WTC11 (cell line): ENCODE results near the gene PPIL3.

Experiments
- CREB1 ChIP-seq: sonication (generic); formaldehyde crosslinking; IDR thresholded peaks from 2 replicates; pipeline ENCODE4 v1.8.0; 2023; ENCODE audit warnings: mild to moderate bottlenecking, missing genetic modification reagents
- GRHL2 ChIP-seq: fragments of 250-450 bp; sonication (Bioruptor Pico); IDR thresholded peaks from 2 replicates; pipeline ENCODE4 v1.8.0; 2022; ENCODE audit warnings: mild to moderate bottlenecking, moderate library complexity; ENCODE audit not compliant: insufficient replicate concordance, severe bottlenecking
- JUN ChIP-seq: sonication (generic); formaldehyde crosslinking; IDR thresholded peaks from 2 replicates; pipeline ENCODE4 v1.8.0; 2023; ENCODE audit warnings: mild to moderate bottlenecking, missing genetic modification reagents
- NFE2L1 ChIP-seq: sonication (generic); formaldehyde crosslinking; IDR thresholded peaks from 2 replicates; pipeline ENCODE4 v1.8.1; 2023; ENCODE audit warnings: missing genetic modification reagents
- SP1 ChIP-seq: sonication (generic); formaldehyde crosslinking; conservative IDR thresholded peaks from 2 replicates; pipeline ENCODE4 v1.8.1; 2022; ENCODE audit warnings: missing genetic modification reagents
- TCF7 ChIP-seq: sonication (generic); formaldehyde crosslinking; IDR thresholded peaks from 2 replicates; pipeline ENCODE4 v1.8.0; 2022; ENCODE audit warnings: mild to moderate bottlenecking, low read depth, missing genetic modification reagents, moderate library complexity
- TF ChIP-seq, protein P1 (sequence below): fragments of 200-600 bp; IDR thresholded peaks from 2 replicates; pipeline ENCODE4 v1.8.0; 2022; ENCODE audit warnings: antibody characterized with exemption
- TF ChIP-seq, protein P2 (sequence below): sonication (generic); formaldehyde crosslinking; IDR thresholded peaks from 2 replicates; pipeline ENCODE4 v1.8.1; 2023; ENCODE audit warnings: mild to moderate bottlenecking, missing genetic modification reagents, borderline replicate concordance
- TF ChIP-seq, protein P3 (sequence below): sonication (generic); formaldehyde crosslinking; IDR thresholded peaks from 2 replicates; pipeline ENCODE4 v1.8.0; 2022; ENCODE audit warnings: mild to moderate bottlenecking, missing genetic modification reagents
- TF ChIP-seq, protein P4 (sequence below): fragments of 250-450 bp; sonication (Bioruptor Pico); conservative IDR thresholded peaks from 2 replicates; pipeline ENCODE4 v1.9.0; 2021; ENCODE audit warnings: mild to moderate bottlenecking
- TF ChIP-seq, protein P5 (sequence below): sonication (generic); formaldehyde crosslinking; conservative IDR thresholded peaks from 2 replicates; pipeline ENCODE4 v1.8.1; 2022; ENCODE audit warnings: mild to moderate bottlenecking, missing genetic modification reagents
- TF ChIP-seq, protein P6 (sequence below): sonication (generic); formaldehyde crosslinking; IDR thresholded peaks from 2 replicates; pipeline ENCODE4 v1.8.1; 2022; ENCODE audit warnings: mild to moderate bottlenecking, moderate library complexity, missing genetic modification reagents

DNA sequence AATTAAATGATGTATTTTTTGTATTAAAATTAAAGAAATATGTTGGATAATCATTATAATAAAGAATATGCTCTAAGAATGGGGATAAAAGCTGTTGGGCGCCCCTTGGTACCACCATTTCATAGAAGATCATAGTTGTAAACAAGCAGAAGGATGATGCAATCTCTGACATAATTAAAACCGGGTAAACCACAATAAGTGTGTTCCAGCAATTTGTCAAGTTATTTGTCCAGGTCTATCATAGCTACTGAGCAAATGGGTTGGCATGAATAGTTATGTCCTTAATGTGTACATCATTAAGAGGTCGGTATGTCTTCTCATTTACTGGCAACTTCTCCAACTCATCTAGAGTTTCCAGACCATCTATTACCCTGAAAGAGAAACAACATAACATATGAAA lies 17.7 kb downstream of the PPIL3 start:
- TF ChIP-seq, protein P1, sequence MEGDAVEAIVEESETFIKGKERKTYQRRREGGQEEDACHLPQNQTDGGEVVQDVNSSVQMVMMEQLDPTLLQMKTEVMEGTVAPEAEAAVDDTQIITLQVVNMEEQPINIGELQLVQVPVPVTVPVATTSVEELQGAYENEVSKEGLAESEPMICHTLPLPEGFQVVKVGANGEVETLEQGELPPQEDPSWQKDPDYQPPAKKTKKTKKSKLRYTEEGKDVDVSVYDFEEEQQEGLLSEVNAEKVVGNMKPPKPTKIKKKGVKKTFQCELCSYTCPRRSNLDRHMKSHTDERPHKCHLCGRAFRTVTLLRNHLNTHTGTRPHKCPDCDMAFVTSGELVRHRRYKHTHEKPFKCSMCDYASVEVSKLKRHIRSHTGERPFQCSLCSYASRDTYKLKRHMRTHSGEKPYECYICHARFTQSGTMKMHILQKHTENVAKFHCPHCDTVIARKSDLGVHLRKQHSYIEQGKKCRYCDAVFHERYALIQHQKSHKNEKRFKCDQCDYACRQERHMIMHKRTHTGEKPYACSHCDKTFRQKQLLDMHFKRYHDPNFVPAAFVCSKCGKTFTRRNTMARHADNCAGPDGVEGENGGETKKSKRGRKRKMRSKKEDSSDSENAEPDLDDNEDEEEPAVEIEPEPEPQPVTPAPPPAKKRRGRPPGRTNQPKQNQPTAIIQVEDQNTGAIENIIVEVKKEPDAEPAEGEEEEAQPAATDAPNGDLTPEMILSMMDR, result no peak
- TF ChIP-seq, protein P2, sequence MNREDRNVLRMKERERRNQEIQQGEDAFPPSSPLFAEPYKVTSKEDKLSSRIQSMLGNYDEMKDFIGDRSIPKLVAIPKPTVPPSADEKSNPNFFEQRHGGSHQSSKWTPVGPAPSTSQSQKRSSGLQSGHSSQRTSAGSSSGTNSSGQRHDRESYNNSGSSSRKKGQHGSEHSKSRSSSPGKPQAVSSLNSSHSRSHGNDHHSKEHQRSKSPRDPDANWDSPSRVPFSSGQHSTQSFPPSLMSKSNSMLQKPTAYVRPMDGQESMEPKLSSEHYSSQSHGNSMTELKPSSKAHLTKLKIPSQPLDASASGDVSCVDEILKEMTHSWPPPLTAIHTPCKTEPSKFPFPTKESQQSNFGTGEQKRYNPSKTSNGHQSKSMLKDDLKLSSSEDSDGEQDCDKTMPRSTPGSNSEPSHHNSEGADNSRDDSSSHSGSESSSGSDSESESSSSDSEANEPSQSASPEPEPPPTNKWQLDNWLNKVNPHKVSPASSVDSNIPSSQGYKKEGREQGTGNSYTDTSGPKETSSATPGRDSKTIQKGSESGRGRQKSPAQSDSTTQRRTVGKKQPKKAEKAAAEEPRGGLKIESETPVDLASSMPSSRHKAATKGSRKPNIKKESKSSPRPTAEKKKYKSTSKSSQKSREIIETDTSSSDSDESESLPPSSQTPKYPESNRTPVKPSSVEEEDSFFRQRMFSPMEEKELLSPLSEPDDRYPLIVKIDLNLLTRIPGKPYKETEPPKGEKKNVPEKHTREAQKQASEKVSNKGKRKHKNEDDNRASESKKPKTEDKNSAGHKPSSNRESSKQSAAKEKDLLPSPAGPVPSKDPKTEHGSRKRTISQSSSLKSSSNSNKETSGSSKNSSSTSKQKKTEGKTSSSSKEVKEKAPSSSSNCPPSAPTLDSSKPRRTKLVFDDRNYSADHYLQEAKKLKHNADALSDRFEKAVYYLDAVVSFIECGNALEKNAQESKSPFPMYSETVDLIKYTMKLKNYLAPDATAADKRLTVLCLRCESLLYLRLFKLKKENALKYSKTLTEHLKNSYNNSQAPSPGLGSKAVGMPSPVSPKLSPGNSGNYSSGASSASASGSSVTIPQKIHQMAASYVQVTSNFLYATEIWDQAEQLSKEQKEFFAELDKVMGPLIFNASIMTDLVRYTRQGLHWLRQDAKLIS (CRISPR knock-in tag), result no peak
- TF ChIP-seq, protein P3, sequence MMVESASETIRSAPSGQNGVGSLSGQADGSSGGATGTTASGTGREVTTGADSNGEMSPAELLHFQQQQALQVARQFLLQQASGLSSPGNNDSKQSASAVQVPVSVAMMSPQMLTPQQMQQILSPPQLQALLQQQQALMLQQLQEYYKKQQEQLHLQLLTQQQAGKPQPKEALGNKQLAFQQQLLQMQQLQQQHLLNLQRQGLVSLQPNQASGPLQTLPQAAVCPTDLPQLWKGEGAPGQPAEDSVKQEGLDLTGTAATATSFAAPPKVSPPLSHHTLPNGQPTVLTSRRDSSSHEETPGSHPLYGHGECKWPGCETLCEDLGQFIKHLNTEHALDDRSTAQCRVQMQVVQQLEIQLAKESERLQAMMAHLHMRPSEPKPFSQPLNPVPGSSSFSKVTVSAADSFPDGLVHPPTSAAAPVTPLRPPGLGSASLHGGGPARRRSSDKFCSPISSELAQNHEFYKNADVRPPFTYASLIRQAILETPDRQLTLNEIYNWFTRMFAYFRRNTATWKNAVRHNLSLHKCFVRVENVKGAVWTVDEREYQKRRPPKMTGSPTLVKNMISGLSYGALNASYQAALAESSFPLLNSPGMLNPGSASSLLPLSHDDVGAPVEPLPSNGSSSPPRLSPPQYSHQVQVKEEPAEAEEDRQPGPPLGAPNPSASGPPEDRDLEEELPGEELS (CRISPR knock-in tag), result no peak
- TF ChIP-seq JUN (no peak), SP1 (CRISPR knock-in tag) (no peak), TCF7 (CRISPR knock-in tag) (no peak), NFE2L1 (CRISPR knock-in tag) (no peak), CREB1 (no peak), GRHL2 (CRISPR knock-in tag) (no peak)
- TF ChIP-seq, protein P4, sequence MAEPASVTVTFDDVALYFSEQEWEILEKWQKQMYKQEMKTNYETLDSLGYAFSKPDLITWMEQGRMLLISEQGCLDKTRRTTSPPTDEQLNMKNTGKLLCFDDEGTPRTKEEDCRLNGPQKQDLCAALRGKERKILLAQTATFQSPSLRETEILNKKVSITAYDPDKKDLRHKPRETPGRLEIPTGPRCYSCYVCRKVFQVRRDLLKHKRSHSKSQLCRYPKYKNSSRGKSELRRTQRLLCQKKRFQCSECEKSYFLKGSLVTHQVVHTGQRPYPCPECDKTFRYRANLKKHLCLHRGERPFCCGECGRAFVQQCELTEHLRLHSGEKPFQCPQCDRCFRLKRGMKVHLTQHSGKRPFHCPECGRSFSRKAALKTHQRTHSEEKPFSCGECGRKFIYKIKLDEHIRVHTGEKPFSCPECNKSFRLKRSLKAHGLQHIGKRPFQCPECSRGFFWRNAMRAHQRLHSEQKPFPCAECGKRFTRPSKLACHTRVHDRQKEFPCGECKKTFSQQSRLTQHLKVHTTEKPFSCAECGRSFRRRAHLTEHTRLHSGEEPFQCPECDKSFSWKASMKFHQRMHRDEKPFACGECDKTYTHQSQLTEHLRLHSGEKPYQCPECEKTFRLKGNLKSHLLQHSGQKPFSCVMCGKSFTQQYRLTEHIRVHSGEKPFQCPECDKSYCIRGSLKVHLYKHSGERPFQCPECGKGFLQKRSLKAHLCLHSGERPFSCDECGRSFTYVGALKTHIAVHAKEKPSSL (CRISPR knock-in tag), result no peak
- TF ChIP-seq, protein P5, sequence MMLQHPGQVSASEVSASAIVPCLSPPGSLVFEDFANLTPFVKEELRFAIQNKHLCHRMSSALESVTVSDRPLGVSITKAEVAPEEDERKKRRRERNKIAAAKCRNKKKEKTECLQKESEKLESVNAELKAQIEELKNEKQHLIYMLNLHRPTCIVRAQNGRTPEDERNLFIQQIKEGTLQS, result no peak
- TF ChIP-seq, protein P6, sequence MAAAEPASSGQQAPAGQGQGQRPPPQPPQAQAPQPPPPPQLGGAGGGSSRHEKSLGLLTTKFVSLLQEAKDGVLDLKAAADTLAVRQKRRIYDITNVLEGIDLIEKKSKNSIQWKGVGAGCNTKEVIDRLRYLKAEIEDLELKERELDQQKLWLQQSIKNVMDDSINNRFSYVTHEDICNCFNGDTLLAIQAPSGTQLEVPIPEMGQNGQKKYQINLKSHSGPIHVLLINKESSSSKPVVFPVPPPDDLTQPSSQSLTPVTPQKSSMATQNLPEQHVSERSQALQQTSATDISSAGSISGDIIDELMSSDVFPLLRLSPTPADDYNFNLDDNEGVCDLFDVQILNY (CRISPR knock-in tag), result no peak
